GM10266 (cell line): Measurements from ENCODE around the gene FBXL15.
A peak's percentile ranks its signal among the peaks of the same experiment; 100 is the strongest.

Experiments used
- DNase-seq: peaks from one replicate; pipeline ENCODE4 v3.0.0; 2012; ENCODE audit errors: extremely low spot score
- CTCF ChIP-seq: IDR thresholded peaks from 2 replicates; pipeline ENCODE4 v1.5.1; 2012; ENCODE audit warnings: mild to moderate bottlenecking, low read depth; ENCODE audit not compliant: control insufficient read depth, insufficient read depth; ENCODE audit errors: missing control alignments

FBXL15 gene

DNA sequence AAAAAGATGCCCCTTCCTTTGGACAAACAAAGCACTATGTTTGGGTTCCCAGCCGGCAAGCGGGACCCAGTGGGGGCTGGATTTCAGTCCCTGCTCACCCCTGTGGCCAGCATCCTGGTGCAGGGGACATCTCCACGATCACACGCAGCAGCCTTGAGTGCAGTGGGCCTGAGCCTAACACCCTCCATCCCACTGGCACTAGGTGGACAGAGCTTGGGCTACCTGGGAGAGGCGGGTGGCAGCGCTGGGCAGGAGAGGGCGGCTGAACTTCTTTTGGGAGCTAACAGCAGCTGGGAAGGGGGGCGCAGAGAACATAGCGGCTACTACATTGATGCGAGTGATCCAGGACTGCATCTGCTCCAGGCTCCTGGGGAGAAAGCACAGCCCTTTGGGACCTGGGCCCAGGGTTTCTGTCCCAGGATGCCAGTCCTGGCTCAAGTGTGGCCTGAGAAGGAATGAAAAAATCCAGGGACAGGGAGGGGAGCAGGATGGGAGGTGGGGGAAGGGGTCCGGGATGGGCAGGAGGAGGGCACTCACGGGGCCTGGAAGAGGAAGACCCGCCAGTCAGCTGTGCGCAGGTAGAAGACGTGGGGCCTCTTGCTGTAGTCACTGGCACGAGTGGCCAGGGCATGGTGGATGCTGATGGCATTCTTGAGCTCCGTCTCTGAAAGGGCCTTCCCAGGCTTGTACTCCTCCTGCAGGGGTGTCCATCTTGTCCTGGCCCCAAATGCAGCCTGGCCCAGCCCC, 16.1 kb upstream of the FBXL15 start:
- peak; percentile 11 for DNase-seq
- TF ChIP-seq CTCF = no peak

DNA sequence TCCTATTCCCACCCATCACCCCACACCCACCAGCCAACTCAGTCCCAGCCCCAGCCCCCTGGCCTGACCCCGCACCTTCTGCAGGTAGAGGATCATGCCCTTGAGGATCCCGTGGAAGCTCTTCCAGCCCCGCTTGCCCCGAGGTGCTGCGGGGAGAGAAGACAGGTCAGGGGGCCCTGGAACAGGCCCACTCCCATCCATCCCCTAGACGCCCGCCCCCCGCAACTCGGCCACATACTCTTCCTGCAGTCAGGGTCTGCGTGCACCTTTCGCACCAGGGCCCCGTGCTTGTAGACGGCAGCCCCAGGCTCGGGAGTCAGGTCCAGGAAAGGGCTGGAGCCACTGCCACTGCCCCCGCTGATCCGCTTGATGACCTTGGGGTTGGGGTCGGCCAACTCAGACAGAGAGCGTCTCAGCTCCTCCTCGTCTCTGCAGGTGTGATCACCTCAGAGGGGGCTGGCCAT, 15.5 kb upstream of the FBXL15 start:
- TF ChIP-seq CTCF = no peak
- DNase-seq = peak; percentile 17

DNA sequence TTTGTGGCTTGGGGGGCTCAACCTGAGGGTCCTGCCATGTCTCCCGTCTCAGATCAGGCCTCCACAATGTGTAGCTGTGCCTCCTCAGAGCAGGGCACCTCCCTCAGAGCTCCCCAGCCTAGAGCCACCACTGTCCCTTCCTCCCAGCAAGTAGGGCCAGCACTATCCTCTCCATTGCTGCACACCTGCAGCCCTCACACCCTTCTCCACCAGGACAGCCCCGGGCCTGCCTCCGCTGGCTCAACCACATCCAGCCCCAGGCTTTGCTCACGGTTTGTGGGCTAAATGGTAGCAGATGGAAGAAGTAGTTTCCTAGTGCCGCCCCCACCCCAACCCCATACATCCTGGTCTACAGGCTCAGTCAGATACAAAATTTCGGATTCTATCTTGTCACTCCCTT, 15.0 kb upstream of the FBXL15 start:
- peak; percentile 28 for DNase-seq
- TF ChIP-seq CTCF = no peak

GRCh38 chr10:102406815-102407214, 13.8 kb upstream of the FBXL15 start:
- TF ChIP-seq CTCF = no peak
- DNase-seq = peak; percentile 19

DNA sequence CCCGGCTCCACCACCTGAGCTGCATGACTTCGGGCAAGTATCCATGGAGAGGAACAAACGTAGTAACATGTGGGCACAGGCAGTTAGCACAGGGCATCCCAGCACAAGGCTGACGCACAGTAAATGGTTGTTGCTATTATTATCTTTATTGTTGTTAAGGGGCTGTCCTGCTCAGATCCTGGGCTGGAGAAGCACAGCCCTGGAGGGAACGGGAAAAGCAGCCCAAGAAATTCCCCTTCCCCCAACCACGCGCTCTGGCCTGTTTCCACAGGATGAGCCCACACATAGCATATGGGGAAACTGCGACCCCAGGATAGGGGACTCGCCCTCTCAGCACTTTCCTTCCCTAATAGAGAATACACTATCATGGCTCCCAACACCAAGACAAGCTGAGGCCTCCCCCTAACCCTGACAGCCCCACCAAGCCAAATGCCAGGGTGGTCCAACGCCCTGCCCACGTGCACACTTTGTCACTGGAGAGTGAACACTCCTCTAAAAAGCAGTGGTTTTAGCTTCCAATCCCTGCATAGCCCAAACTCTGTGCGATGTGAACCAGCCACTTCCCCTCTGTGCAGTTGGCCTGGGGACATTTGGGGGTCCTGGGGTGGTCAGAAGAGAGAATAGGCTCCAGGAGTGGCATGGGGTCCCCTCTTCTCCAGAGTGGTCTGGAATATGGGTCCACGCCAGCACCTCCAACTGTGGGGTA, 13.1 kb upstream of the FBXL15 start:
- no peak for TF ChIP-seq CTCF

DNA sequence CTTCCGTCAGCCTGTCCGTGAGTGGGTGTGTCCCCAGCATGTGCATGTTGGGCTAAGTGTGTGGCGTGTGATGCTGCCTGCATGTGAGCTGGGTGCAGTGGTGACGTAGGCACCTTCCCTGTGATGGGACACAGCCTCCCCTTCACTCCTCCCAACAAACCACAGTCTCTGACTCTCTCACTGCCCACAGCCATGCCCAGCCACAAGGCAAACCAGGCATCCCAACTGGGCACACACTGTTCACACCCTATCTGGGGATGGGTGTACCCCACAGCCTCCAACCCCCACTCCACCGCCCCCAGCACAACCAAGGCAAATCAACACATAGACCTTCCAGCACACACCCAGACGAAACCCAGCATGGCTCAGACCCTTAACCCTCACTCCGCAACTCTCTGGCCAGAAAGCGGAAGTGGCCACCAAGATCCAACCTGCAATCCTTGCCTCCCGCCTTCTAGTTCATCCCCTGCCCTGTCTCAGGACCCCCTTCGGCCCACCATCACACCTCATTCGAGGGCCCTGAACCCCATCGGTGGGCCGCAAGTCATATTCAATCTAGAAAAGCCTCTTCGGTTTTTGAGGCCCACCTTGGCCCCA, 12.4 kb upstream of the FBXL15 start:
- TF ChIP-seq CTCF = no peak

More for the DNA sequence above, 13.1 kb upstream of the FBXL15 start:
- DNase-seq = peak; percentile 25

More for the DNA sequence above, 12.4 kb upstream of the FBXL15 start:
- peak; percentile 25 for DNase-seq
